B cell (primary cell): ENCODE data around the gene VAV3. TPM values are rescaled to one million over a fixed set of nuclear protein-coding genes. Genes with fewer than 3 reads are reported as not detected.

Source experiments
- ATAC-seq: fragments of 200-7000 bp; cut with Tn5 transposase; one replicate; pipeline ENCODE4 v1.10.0; 2021; ENCODE audit warnings: low read depth, mild to moderate bottlenecking, moderate number of reproducible peaks, moderate library complexity
- CTCF ChIA-PET: fragments of 350-600 bp; sonication (Branson Sonifier 250); formaldehyde crosslinking; loops from one replicate; lab custom pipeline; 2021; ENCODE audit warnings: antibody characterized with exemption, inconsistent platforms; lab: Charles Lee
- POLR2A ChIA-PET: fragments of 350-600 bp; sonication (Branson Sonifier 250); formaldehyde crosslinking; loops from one replicate; lab custom pipeline; 2021; ENCODE audit warnings: antibody characterized with exemption; lab: Charles Lee
- DNase-seq: peaks from one replicate; pipeline ENCODE4 v3.0.0; 2013
- H2AFZ ChIP-seq: 2 replicates; pipeline ENCODE4 v1.6.1; 2012; ENCODE audit warnings: mild to moderate bottlenecking, low read depth, low read length; ENCODE audit not compliant: insufficient read depth, poor library complexity, severe bottlenecking
- H3K27ac ChIP-seq, 2 donors: 1 replicate in 1 of 2; 2 replicates in 1 of 2; pipeline ENCODE4 v1.5.1; 2012 to 2013; ENCODE audit warnings: low read length in 2 of 2, mild to moderate bottlenecking in 2 of 2, moderate library complexity in 1 of 2
- H3K27me3 ChIP-seq, 4 experiments: fragments of 200-600 bp in 1 of 4; sonication (generic) in 1 of 4; replicated peaks in 1 of 4; 1 replicate in 2 of 4; 2 replicates in 2 of 4; pipeline versions ENCODE4 v1.6.1 to v1.7.0; 2013 to 2016; ENCODE audit warnings: low read length in 3 of 4, mild to moderate bottlenecking in 2 of 4, mixed read lengths in 1 of 4, moderate library complexity in 1 of 4; ENCODE audit not compliant: insufficient read depth in 4 of 4, control insufficient read depth in 3 of 4; ENCODE audit errors: control extremely low read depth in 1 of 4
- H3K36me3 ChIP-seq, 2 experiments: replicated peaks in 1 of 2; 1 replicate in 1 of 2; 2 replicates in 1 of 2; pipeline versions ENCODE4 v1.6.1 to v1.7.1; 2013; ENCODE audit warnings: low read length in 1 of 2; ENCODE audit not compliant: insufficient read depth in 2 of 2, control insufficient read depth in 1 of 2; ENCODE audit errors: control extremely low read depth in 1 of 2, extremely low read depth in 1 of 2
- H3K4me1 ChIP-seq, 2 donors: fragments of 200-600 bp in 1 of 2; sonication (generic) in 1 of 2; 1 replicate in 1 of 2; 2 replicates in 1 of 2; pipeline versions ENCODE4 v1.5.1 to v1.6.1; 2013 to 2017; ENCODE audit warnings: low read length in 2 of 2; ENCODE audit not compliant: control insufficient read depth in 2 of 2, insufficient read depth in 2 of 2
- H3K4me2 ChIP-seq: replicated peaks from 2 replicates; pipeline ENCODE3; 2012; ENCODE audit warnings: mild to moderate bottlenecking, low read depth, low read length; ENCODE audit not compliant: poor library complexity, severe bottlenecking
- H3K4me3 ChIP-seq, 5 experiments: fragments of 200-600 bp in 1 of 5; sonication (generic) in 1 of 5; 1 replicate in 3 of 5; 2 replicates in 2 of 5; pipeline versions ENCODE4 v1.5.1 to v1.7.0; 2011 to 2016; ENCODE audit warnings: low read length in 4 of 5, mild to moderate bottlenecking in 4 of 5, low read depth in 2 of 5, control low read depth in 1 of 5, moderate library complexity in 1 of 5; ENCODE audit not compliant: insufficient read depth in 1 of 5; ENCODE audit errors: control extremely low read depth in 1 of 5, extremely low read depth in 1 of 5
- H3K79me2 ChIP-seq: fragments of 200-600 bp; sonication (generic); one replicate; pipeline ENCODE4 v1.6.0; 2016; ENCODE audit warnings: low read length; ENCODE audit not compliant: control insufficient read depth, insufficient read depth
- H3K9ac ChIP-seq: fragments of 200-600 bp; sonication (generic); 2 replicates; pipeline ENCODE4 v1.6.1; 2017; ENCODE audit warnings: mild to moderate bottlenecking, low read length, moderate library complexity
- H3K9me3 ChIP-seq, 3 donors: one replicate each; pipeline versions ENCODE4 v1.6.1 to v1.7.1; 2013; ENCODE audit warnings: low read length in 2 of 3; ENCODE audit not compliant: control insufficient read depth in 2 of 3, insufficient read depth in 1 of 3; ENCODE audit errors: control extremely low read depth in 1 of 3
- H4K20me1 ChIP-seq: 2 replicates; pipeline ENCODE4 v1.6.0; 2012; ENCODE audit warnings: mild to moderate bottlenecking, low read length; ENCODE audit not compliant: insufficient read depth, control insufficient read depth, poor library complexity, severe bottlenecking
- H3K27ac Mint-ChIP-seq: one replicate; pipeline ENCODE4 v1.8.0; 2021; ENCODE audit warnings: mixed read lengths
- H3K27me3 Mint-ChIP-seq: one replicate; pipeline ENCODE4 v1.8.0; 2021; ENCODE audit warnings: mixed read lengths
- H3K4me1 Mint-ChIP-seq: one replicate; pipeline ENCODE4 v1.8.0; 2021; ENCODE audit warnings: mixed read lengths
- H3K4me3 Mint-ChIP-seq: one replicate; pipeline ENCODE4 v1.8.0; 2021; ENCODE audit warnings: mixed read lengths
- H3K9me3 Mint-ChIP-seq: one replicate; pipeline ENCODE4 v1.8.0; 2022; ENCODE audit warnings: mixed read lengths; ENCODE audit not compliant: insufficient read depth
- CTCF ChIP-seq: fragments of 200-600 bp; IDR thresholded peaks from one replicate; pipeline ENCODE4 v1.8.0; 2022; ENCODE audit warnings: antibody characterized with exemption, mild to moderate bottlenecking
- EZH2 ChIP-seq: IDR thresholded peaks from 2 replicates; pipeline ENCODE4 v1.6.1; 2012; ENCODE audit warnings: borderline replicate concordance, low read depth, mild to moderate bottlenecking, moderate library complexity, low read length; ENCODE audit not compliant: insufficient read depth, poor library complexity, severe bottlenecking
- WGBS: methylation state at CpG from one replicate; pipeline ENCODE4 v1.1.5; 2013; ENCODE audit warnings: missing lambda C conversion rate; ENCODE audit not compliant: insufficient coverage; 5-methylcytosine and 5-hydroxymethylcytosine counted together
- intact Hi-C: fragments of 100-400 bp; cut with micrococcal nuclease; formaldehyde crosslinking; loops from one replicate; pipeline ENCODE4 v1.10.0; 2022
- polyA plus RNA-seq: library from polyadenylated mRNA; depleted of rRNA; stranded (reverse); fragments of >200 nt; gene quantifications from 2 replicates; pipeline ENCODE4 v1.2.3, GENCODE V29; 2012
- total RNA-seq, 2 donors: library from RNA; stranded (reverse); fragments of 120-200 nt in 1 of 2; gene quantifications; 1 replicate in 1 of 2; 2 replicates in 1 of 2; pipeline versions ENCODE4 v1.2.3 to v1.2.4, GENCODE V29; 2013 to 2022

Gene VAV3
- total and polyA plus RNA-seq, 2 donors (not counting 1 experiment from before 2014, with no cell fraction given) = 14.8 to 32.5 TPM

- ChIA-PET CTCF (interaction anchor here (0.9 to 2.5 kb wide), 4 partner anchors 8 to 225 kb away, joined by 3 to 13 read pairs (median 3); partner anchors contain the start of gene VAV3), POLR2A (no interaction called here)
- TF ChIP-seq CTCF (no peak), EZH2 (no peak)
- Histone ChIP-seq H3K79me2 (peaks cover 69% of the 10 kb centered on the region), H3K27me3 (no peaks in the 10 kb centered on the region), H4K20me1 (no peaks in the 10 kb centered on the region), H3K4me3 (peak overlapping the region in 1 of 5 experiments; percentile 17), H3K4me2 (peak overlapping the region; percentile 53), H2AFZ (no peak overlapping the region), H3K27ac (peak overlapping the region; percentile 52 to 93), H3K4me1 (peaks cover 68 to 72% of the 10 kb centered on the region in 2 donors), H3K36me3 (no peaks in the 10 kb centered on the region), H3K9ac (peak overlapping the region; percentile 7), H3K9me3 (no peaks in the 10 kb centered on the region)
- intact Hi-C loops = loop anchor here (1.0 to 10.0 kb wide), 3 partner anchors 33 to 144 kb away; no protein-coding TSS in a partner anchor
- ATAC-seq (peak; percentile 35), DNase-seq (peak; percentile 68)
- no peaks in the 10 kb centered on the region for H3K27me3 Mint-ChIP-seq
- peaks cover 82% of the 10 kb centered on the region for H3K4me1 Mint-ChIP-seq
- H3K9me3 Mint-ChIP-seq = no peaks in the 10 kb centered on the region
- no CpG with 5 or more reads among the region's 6 CpGs for WGBS
- H3K4me3 Mint-ChIP-seq = peak overlapping the region; percentile 74
- H3K27ac Mint-ChIP-seq = peak overlapping the region; percentile 87
Measured at GRCh38 chr1:107900090-107900945, 64.7 kb downstream of the VAV3 start.

DNA sequence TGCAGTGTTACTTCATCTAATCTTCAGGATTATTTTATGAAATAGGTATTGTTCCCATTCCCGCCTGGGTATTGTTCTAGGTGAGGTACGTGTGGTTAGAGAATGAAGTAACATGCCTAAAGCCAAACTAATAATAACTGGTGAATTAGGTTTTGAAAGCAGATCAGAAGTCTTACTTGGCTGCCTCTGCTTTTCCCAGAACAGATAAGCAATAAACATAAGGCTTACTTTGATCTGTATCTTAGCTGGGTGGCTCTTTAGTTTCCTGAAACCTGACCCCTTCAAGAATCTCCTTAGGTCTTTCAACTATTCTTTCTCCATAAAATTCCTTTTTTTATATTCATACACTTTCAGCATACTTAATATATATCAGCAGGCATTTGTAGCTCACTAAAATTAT, 65.3 kb downstream of the VAV3 start:
- DNase-seq (no peak), ATAC-seq (no peak)
- Histone ChIP-seq H3K27me3 (no peaks in the 10 kb centered on the region), H3K4me3 (peak overlapping the region in 1 of 5 experiments; percentile 17), H3K4me2 (peak overlapping the region; percentile 53), H3K79me2 (peaks cover 69% of the 10 kb centered on the region), H3K36me3 (no peaks in the 10 kb centered on the region), H3K9me3 (no peaks in the 10 kb centered on the region), H3K27ac (peak overlapping the region; percentile 52 to 93), H4K20me1 (no peaks in the 10 kb centered on the region), H3K9ac (no peak overlapping the region), H3K4me1 (peaks cover 74 to 79% of the 10 kb centered on the region in 2 donors), H2AFZ (no peak overlapping the region)
- WGBS = no CpG with 5 or more reads among the region's 2 CpGs
- Mint-ChIP-seq H3K4me1 (peaks cover 82% of the 10 kb centered on the region), H3K9me3 (no peaks in the 10 kb centered on the region), H3K27me3 (no peaks in the 10 kb centered on the region), H3K27ac (peak overlapping the region; percentile 87), H3K4me3 (peak overlapping the region; percentile 74)
- ChIA-PET CTCF (interaction anchor here (0.9 to 2.5 kb wide), 3 partner anchors 8 to 226 kb away, joined by 3 to 13 read pairs (median 3); no protein-coding TSS in a partner anchor), POLR2A (no interaction called here)
- intact Hi-C loops = loop anchor here (1.0 to 10.0 kb wide), 5 partner anchors 32 to 228 kb away; no protein-coding TSS in a partner anchor
- TF ChIP-seq CTCF (no peak), EZH2 (no peak)
